Measurements from ENCODE around the gene FAM151A.

- TF ChIP-seq CTCF (IDR thresholded peaks at IDR 0.05) = no peak
- TF ChIP-seq POLR2A (IDR thresholded peaks at IDR 0.05) = no peak
Observed at GRCh38 chr1:54583307-54583686, 40.0 kb downstream of the FAM151A start.

All from testis (tissue), 2 donors.